Spleen (tissue), 11 donors: ENCODE measurements around the gene VANGL2. TPM values are rescaled to one million over a fixed set of nuclear protein-coding genes. Genes with fewer than 3 reads are reported as not detected.

ENCODE experiments used
- DNase-seq: peaks from one replicate; pipeline ENCODE4 v3.0.0-alpha.2; 2020
- H3K27ac ChIP-seq, 8 donors: fragments of 200-600 bp; sonication (generic) in 7 of 8; 1 replicate in 4 of 8; 2 replicates in 4 of 8; pipeline versions ENCODE4 v1.5.0 to v1.8.0; 2016 to 2021; ENCODE audit warnings: inconsistent platforms in 4 of 8, mild to moderate bottlenecking in 4 of 8, moderate library complexity in 1 of 8
- H3K27me3 ChIP-seq, 7 donors: fragments of 200-600 bp; sonication (generic) in 6 of 7; replicated peaks in 1 of 7; 1 replicate in 4 of 7; 2 replicates in 3 of 7; pipeline versions ENCODE4 v1.5.0 to v1.8.0; 2016 to 2021; ENCODE audit warnings: inconsistent platforms in 3 of 7, mild to moderate bottlenecking in 1 of 7
- H3K36me3 ChIP-seq, 6 donors: fragments of 200-600 bp; sonication (generic) in 5 of 6; 1 replicate in 4 of 6; 2 replicates in 2 of 6; pipeline versions ENCODE4 v1.5.0 to v1.8.0; 2016 to 2021; ENCODE audit warnings: inconsistent platforms in 2 of 6
- H3K4me1 ChIP-seq, 6 donors: fragments of 200-600 bp; sonication (generic) in 5 of 6; 1 replicate in 3 of 6; 2 replicates in 3 of 6; pipeline versions ENCODE4 v1.5.0 to v1.8.0; 2016 to 2021; ENCODE audit warnings: inconsistent platforms in 3 of 6
- H3K4me3 ChIP-seq, 8 donors: fragments of 200-600 bp; sonication (generic) in 7 of 8; 1 replicate in 4 of 8; 2 replicates in 4 of 8; pipeline versions ENCODE4 v1.5.0 to v1.8.0; 2016 to 2021; ENCODE audit warnings: inconsistent platforms in 4 of 8, mild to moderate bottlenecking in 4 of 8, moderate library complexity in 2 of 8
- H3K9me3 ChIP-seq, 8 donors: fragments of 200-600 bp; sonication (generic) in 7 of 8; 1 replicate in 4 of 8; 2 replicates in 4 of 8; pipeline versions ENCODE4 v1.5.0 to v1.8.0; 2016 to 2021; ENCODE audit warnings: inconsistent platforms in 4 of 8
- POLR2A ChIP-seq, 3 donors: fragments of 450-650 bp; IDR thresholded peaks; one replicate each; pipeline ENCODE4 v1.5.1; 2017; ENCODE audit warnings: antibody characterized with exemption in 3 of 3, mild to moderate bottlenecking in 1 of 3
- POLR2AphosphoS5 ChIP-seq, 3 donors: sonication (generic); formaldehyde crosslinking; IDR thresholded peaks; one replicate each; pipeline ENCODE4 v1.5.1; 2017; ENCODE audit warnings: antibody characterized with exemption in 3 of 3
- WGBS, 5 donors: extraction: QIAGEN DNeasy Blood & Tissue Kit in 3 of 5; methylation state at CpG; one replicate each; pipeline versions ENCODE4 v1.1.5 to v1.1.7; 2013 to 2018; 5-methylcytosine and 5-hydroxymethylcytosine counted together
- intact Hi-C: fragments of 100-400 bp; cut with DNase I; formaldehyde crosslinking; loops from one replicate; pipeline ENCODE4 v1.15.0; 2023; ENCODE audit warnings: low total_unique reads
- polyA plus RNA-seq, 3 donors: library from polyadenylated mRNA; stranded (reverse); fragments of 200-250 nt; gene quantifications; one replicate each; pipeline ENCODE4 v1.2.1, GENCODE V29; 2013
- total RNA-seq, 7 donors: library from RNA; depleted of rRNA in 3 of 7; stranded (reverse); fragments of >200 nt in 3 of 7; fragmentation: NEBNext Ultra II Directional in 4 of 7; extraction: Animal tissue kit (Norgen Biotek cat#: 25700) in 4 of 7; gene quantifications; one replicate each; pipeline versions ENCODE4 v1.1.0 to v1.2.1, GENCODE V29; 2016 to 2021
- TF ChIP-seq, protein P1 (sequence below), 11 experiments: fragments of 200-600 bp in 7 of 11; fragments of 450-650 bp in 4 of 11; sonication (generic) in 4 of 11; IDR thresholded peaks in 8 of 11; conservative IDR thresholded peaks in 3 of 11; 1 replicate in 7 of 11; 2 replicates in 4 of 11; pipeline versions ENCODE4 v1.4.0 to v1.8.0; 2016 to 2021; ENCODE audit warnings: antibody characterized with exemption in 11 of 11, inconsistent platforms in 4 of 11, mild to moderate bottlenecking in 1 of 11
- donor health status: healthy with polysubstance abuse.
- donor health status: DM: no; HTN: no; CAD: no; lungs with moderate emphysema.
- donor health status: DM: no; HTN: no; CAD: no.
- donor health status: Bipolar disorder and iron deficiency.
- donor health status: healthy.
- donor health status: DM: no; HTN: no; CAD: no.
- donor health status: DM: yes; HTN: yes; CAD: no.

Gene VANGL2
- total and polyA plus RNA-seq, 10 donors: 0.65 to 7.7 (median 2.0) TPM

- no peak for DNase-seq
- TF ChIP-seq POLR2AphosphoS5 (IDR thresholded peaks at IDR 0.05): no peak
- TF ChIP-seq, protein P1, sequence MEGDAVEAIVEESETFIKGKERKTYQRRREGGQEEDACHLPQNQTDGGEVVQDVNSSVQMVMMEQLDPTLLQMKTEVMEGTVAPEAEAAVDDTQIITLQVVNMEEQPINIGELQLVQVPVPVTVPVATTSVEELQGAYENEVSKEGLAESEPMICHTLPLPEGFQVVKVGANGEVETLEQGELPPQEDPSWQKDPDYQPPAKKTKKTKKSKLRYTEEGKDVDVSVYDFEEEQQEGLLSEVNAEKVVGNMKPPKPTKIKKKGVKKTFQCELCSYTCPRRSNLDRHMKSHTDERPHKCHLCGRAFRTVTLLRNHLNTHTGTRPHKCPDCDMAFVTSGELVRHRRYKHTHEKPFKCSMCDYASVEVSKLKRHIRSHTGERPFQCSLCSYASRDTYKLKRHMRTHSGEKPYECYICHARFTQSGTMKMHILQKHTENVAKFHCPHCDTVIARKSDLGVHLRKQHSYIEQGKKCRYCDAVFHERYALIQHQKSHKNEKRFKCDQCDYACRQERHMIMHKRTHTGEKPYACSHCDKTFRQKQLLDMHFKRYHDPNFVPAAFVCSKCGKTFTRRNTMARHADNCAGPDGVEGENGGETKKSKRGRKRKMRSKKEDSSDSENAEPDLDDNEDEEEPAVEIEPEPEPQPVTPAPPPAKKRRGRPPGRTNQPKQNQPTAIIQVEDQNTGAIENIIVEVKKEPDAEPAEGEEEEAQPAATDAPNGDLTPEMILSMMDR (IDR thresholded peaks at IDR 0.05 in 8 of 11, conservative IDR thresholded peaks at IDR 0.05 in 3 of 11): no peak
- TF ChIP-seq POLR2A (IDR thresholded peaks at IDR 0.05): no peak
These were observed 14.5 kb downstream of the VANGL2 start for GRCh38 chr1:160414881-160415280.

DNA sequence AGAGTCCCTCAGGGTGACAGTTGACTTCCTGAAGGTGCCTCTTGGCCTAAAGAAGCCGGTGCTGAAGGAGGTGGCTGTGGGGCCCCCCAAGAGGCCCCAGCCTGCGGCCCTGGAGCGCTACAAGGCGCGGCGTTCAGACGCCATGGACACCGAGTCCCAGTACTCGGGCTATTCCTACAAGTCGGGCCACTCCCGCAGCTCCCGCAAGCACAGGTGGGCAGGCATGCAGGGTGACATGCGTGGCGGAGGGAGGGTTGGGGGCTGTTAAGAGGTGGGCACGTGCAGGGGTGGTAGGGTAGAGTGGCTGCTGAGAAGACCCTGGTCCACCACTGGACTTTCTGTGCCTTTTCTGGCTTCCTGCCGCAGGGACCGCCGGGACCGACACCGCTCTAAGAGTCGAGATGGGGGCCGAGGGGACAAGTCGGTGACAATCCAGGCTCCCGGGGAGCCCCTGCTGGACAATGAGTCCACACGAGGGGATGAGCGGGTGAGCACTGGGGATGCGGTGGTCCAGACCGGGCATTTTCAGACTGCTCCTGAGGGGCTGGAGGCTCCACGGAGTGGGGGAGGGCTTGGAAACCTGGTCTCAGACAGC is 15.4 kb downstream of the VANGL2 start:
- H3K27me3 ChIP-seq: no peaks in the 10 kb centered on the region
- intact Hi-C loops: no loop called here
- no peaks in the 10 kb centered on the region for H3K9me3 ChIP-seq
- H3K27ac ChIP-seq: no peak overlapping the region
- TF ChIP-seq POLR2AphosphoS5 (IDR thresholded peaks at IDR 0.05) (no peak), POLR2A (IDR thresholded peaks at IDR 0.05) (no peak)
- TF ChIP-seq, protein P1 (IDR thresholded peaks at IDR 0.05 in 8 of 11, conservative IDR thresholded peaks at IDR 0.05 in 3 of 11): no peak
- DNase-seq: no peak
- no peak overlapping the region for H3K4me3 ChIP-seq
- 94 to 96% (median 96%) methylated on average over 26 to 29 of the region's 29 CpGs for WGBS, 5 donors
- H3K36me3 ChIP-seq: no peaks in the 10 kb centered on the region
- no peaks in the 10 kb centered on the region for H3K4me1 ChIP-seq

More at GRCh38 chr1:160414881-160415280, 14.5 kb downstream of the VANGL2 start:
- Histone ChIP-seq H3K27me3 (no peaks in the 10 kb centered on the region), H3K27ac (no peak overlapping the region), H3K4me3 (no peak overlapping the region), H3K9me3 (no peaks in the 10 kb centered on the region), H3K4me1 (no peaks in the 10 kb centered on the region), H3K36me3 (no peaks in the 10 kb centered on the region)
- intact Hi-C loops: no loop called here
- 71 to 96% (median 83%) methylated on average over 2 of the region's 2 CpGs for WGBS, 5 donors

GRCh38 chr1:160416369-160416768 is 16.0 kb downstream of the VANGL2 start:
- Histone ChIP-seq H3K9me3 (no peaks in the 10 kb centered on the region), H3K4me3 (no peak overlapping the region), H3K36me3 (no peaks in the 10 kb centered on the region), H3K4me1 (no peaks in the 10 kb centered on the region), H3K27me3 (no peaks in the 10 kb centered on the region), H3K27ac (no peak overlapping the region)
- intact Hi-C loops: no loop called here
- 62 to 86% (median 80%) methylated on average over 4 of the region's 4 CpGs for WGBS, 5 donors
- DNase-seq: no peak
- TF ChIP-seq, protein P1 (IDR thresholded peaks at IDR 0.05 in 8 of 11, conservative IDR thresholded peaks at IDR 0.05 in 3 of 11): peak in 1 of 11 experiments; percentile 21
- no peak for TF ChIP-seq POLR2A (IDR thresholded peaks at IDR 0.05)
- no peak for TF ChIP-seq POLR2AphosphoS5 (IDR thresholded peaks at IDR 0.05)

DNA sequence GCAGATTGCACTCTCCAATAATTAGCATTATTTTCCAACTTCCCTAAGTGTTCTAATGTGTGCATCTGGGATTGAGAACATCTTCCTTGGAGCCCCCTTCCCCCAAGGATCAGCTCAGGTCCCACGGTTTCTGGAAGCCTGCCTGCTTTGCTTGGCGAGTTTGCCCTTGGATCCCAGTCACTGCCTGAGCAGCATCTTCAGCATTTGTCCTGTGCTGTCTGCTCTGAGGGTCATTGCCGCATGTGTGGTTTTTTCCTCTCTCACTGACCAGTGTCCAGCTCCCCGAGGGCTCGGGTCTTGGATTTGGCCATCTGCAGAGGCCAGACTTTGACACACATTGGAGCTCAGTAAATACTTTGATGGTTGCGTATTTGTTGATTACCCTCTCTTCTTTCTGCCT is 18.1 kb downstream of the VANGL2 start:
- H3K27ac ChIP-seq: no peak overlapping the region
- 84 to 94% (median 85%) methylated on average over 6 of the region's 6 CpGs for WGBS, 5 donors
- H3K36me3 ChIP-seq: no peaks in the 10 kb centered on the region
- no peaks in the 10 kb centered on the region for H3K27me3 ChIP-seq
- no peak overlapping the region for H3K4me3 ChIP-seq
- no peak for DNase-seq
- no peaks in the 10 kb centered on the region for H3K9me3 ChIP-seq
- no peaks in the 10 kb centered on the region for H3K4me1 ChIP-seq
- TF ChIP-seq POLR2A (IDR thresholded peaks at IDR 0.05): no peak
- TF ChIP-seq, protein P1 (IDR thresholded peaks at IDR 0.05 in 8 of 11, conservative IDR thresholded peaks at IDR 0.05 in 3 of 11): no peak
- intact Hi-C loops: no loop called here
